ENCODE data around the gene ELF4. TPM values are rescaled to one million over a fixed set of nuclear protein-coding genes. Genes with fewer than 3 reads are reported as not detected.

The ELF4 gene
- total RNA-seq, 4 donors from 2014 or later = 2.6 to 6.3 (median 3.8) TPM

GRCh38 chrX:130097507-130098209, 12.6 kb downstream of the ELF4 start:
- no peaks in the 10 kb centered on the region for H3K27me3 ChIP-seq
- no peak overlapping the region for H3K4me3 ChIP-seq (replicated peaks in 1 of 3)
- H3K9me3 ChIP-seq = no peaks in the 10 kb centered on the region
- DNase-seq = peak; percentile 41 to 44
- peak overlapping the region in 2 of 3 donors; percentile 23 to 43 for H3K27ac ChIP-seq
- no peaks in the 10 kb centered on the region for H3K36me3 ChIP-seq
- WGBS, 2 donors = 90 to 92% methylated on average over 2 to 4 of the region's 14 CpGs
- H3K4me1 ChIP-seq = peaks cover 6 to 28% of the 10 kb centered on the region in 2 donors
- TF ChIP-seq POLR2A (IDR thresholded peaks at IDR 0.05) (no peak), CTCF (IDR thresholded peaks at IDR 0.05) (no peak)
- intact Hi-C loops (cut with DNase I) = no loop called here

- peaks cover 6 to 34% of the 10 kb centered on the region in 2 donors for H3K4me1 ChIP-seq
- H3K27ac ChIP-seq = no peak overlapping the region
- H3K27me3 ChIP-seq = no peaks in the 10 kb centered on the region
- 86 to 92% methylated on average over 1 to 5 of the region's 6 CpGs for WGBS, 2 donors
- H3K36me3 ChIP-seq = no peaks in the 10 kb centered on the region
- intact Hi-C loops (cut with DNase I) = no loop called here
- H3K9me3 ChIP-seq = no peaks in the 10 kb centered on the region
- DNase-seq = no peak
- no peak overlapping the region for H3K4me3 ChIP-seq (replicated peaks in 1 of 3)
- TF ChIP-seq POLR2A (IDR thresholded peaks at IDR 0.05) (no peak), CTCF (IDR thresholded peaks at IDR 0.05) (no peak)
These were observed 14.9 kb downstream of the ELF4 start for GRCh38 chrX:130095249-130096030.

- TF ChIP-seq CTCF (IDR thresholded peaks at IDR 0.05) = no peak
- TF ChIP-seq POLR2A (IDR thresholded peaks at IDR 0.05) = no peak
- Histone ChIP-seq H3K27me3 (no peaks in the 10 kb centered on the region), H3K4me1 (peaks cover 6 to 26% of the 10 kb centered on the region in 2 donors), H3K9me3 (no peaks in the 10 kb centered on the region), H3K36me3 (no peaks in the 10 kb centered on the region), H3K4me3 (replicated peaks in 1 of 3) (no peak overlapping the region), H3K27ac (no peak overlapping the region)
- 65 to 66% methylated on average over 4 to 5 of the region's 8 CpGs for WGBS, 2 donors
- peak; percentile 5 to 22 for DNase-seq
- intact Hi-C loops (cut with DNase I) = no loop called here
These were observed 15.6 kb downstream of the ELF4 start for GRCh38 chrX:130094696-130095095.

GRCh38 chrX:130093271-130093670, 17.0 kb downstream of the ELF4 start:
- Histone ChIP-seq H3K9me3 (no peaks in the 10 kb centered on the region), H3K27ac (no peak overlapping the region), H3K4me1 (peaks cover 5 to 15% of the 10 kb centered on the region in 2 donors), H3K4me3 (replicated peaks in 1 of 3) (no peak overlapping the region), H3K36me3 (no peaks in the 10 kb centered on the region), H3K27me3 (no peaks in the 10 kb centered on the region)
- intact Hi-C loops (cut with DNase I) = no loop called here
- DNase-seq = no peak
- no peak for TF ChIP-seq CTCF (IDR thresholded peaks at IDR 0.05)
- TF ChIP-seq POLR2A (IDR thresholded peaks at IDR 0.05) = no peak
- WGBS, 2 donors = 76 to 100% methylated on average over 2 of the region's 2 CpGs

Measured in thyroid gland (tissue), 4 donors.